Inflammatory macrophage treated with lipopolysaccharide for 4 hours (primary cell): ENCODE results near the gene COBL.

Source experiments
- DNase-seq: peaks from one replicate; pipeline ENCODE4 v3.0.0-alpha.2; 2020

The COBL gene

GRCh38 chr7:51306761-51307160, 9.8 kb downstream of the COBL start:
- DNase-seq = no peak

GRCh38 chr7:51304729-51305128, 11.9 kb downstream of the COBL start:
- DNase-seq = no peak

- DNase-seq = no peak
These were observed 13.5 kb downstream of the COBL start for GRCh38 chr7:51303142-51303525.

GRCh38 chr7:51301806-51302205, 14.8 kb downstream of the COBL start:
- DNase-seq = no peak

- no peak for DNase-seq
These were observed 15.6 kb downstream of the COBL start for GRCh38 chr7:51300762-51301674.

GRCh38 chr7:51299391-51300133, 17.0 kb downstream of the COBL start:
- no peak for DNase-seq

- DNase-seq = no peak
These were observed 17.7 kb downstream of the COBL start for GRCh38 chr7:51298912-51299311.

- DNase-seq = no peak
These were observed 18.6 kb downstream of the COBL start for GRCh38 chr7:51297986-51298385.

- DNase-seq = no peak
These were observed 21.0 kb downstream of the COBL start for GRCh38 chr7:51295440-51296245.

- DNase-seq = no peak
These were observed 24.0 kb downstream of the COBL start for GRCh38 chr7:51292596-51292995.

- DNase-seq = no peak
These were observed 25.7 kb downstream of the COBL start for GRCh38 chr7:51290702-51291540.

- DNase-seq = no peak
These were observed 26.3 kb downstream of the COBL start for GRCh38 chr7:51290304-51290637.

- no peak for DNase-seq
These were observed 26.8 kb downstream of the COBL start for GRCh38 chr7:51289623-51290303.

GRCh38 chr7:51288896-51289622, 27.6 kb downstream of the COBL start:
- no peak for DNase-seq

- no peak for DNase-seq
These were observed 30.2 kb downstream of the COBL start for GRCh38 chr7:51286401-51286800.

- DNase-seq = no peak
These were observed 36.5 kb downstream of the COBL start for GRCh38 chr7:51280156-51280555.

GRCh38 chr7:51279391-51280023, 37.1 kb downstream of the COBL start:
- no peak for DNase-seq

- no peak for DNase-seq
These were observed 37.8 kb downstream of the COBL start for GRCh38 chr7:51278797-51279196.

- DNase-seq = no peak
These were observed 39.6 kb downstream of the COBL start for GRCh38 chr7:51276967-51277366.

GRCh38 chr7:51276091-51276605, 40.5 kb downstream of the COBL start:
- no peak for DNase-seq
